Spleen (tissue), 7 donors: ENCODE data around the gene INPP4B.

Experiments
- CTCF ChIP-seq, 11 experiments: fragments of 200-600 bp in 7 of 11; fragments of 450-650 bp in 4 of 11; sonication (generic) in 4 of 11; IDR thresholded peaks in 8 of 11; conservative IDR thresholded peaks in 3 of 11; 1 replicate in 7 of 11; 2 replicates in 4 of 11; pipeline versions ENCODE4 v1.4.0 to v1.8.0; 2016 to 2021; ENCODE audit warnings: antibody characterized with exemption in 11 of 11, inconsistent platforms in 4 of 11, mild to moderate bottlenecking in 1 of 11
- POLR2A ChIP-seq, 3 donors: fragments of 450-650 bp; IDR thresholded peaks; one replicate each; pipeline ENCODE4 v1.5.1; 2017; ENCODE audit warnings: antibody characterized with exemption in 3 of 3, mild to moderate bottlenecking in 1 of 3
- donor health status: DM: no; HTN: no; CAD: no; lungs with moderate emphysema.
- donor health status: DM: no; HTN: no; CAD: no.
- donor health status: DM: no; HTN: no; CAD: no.

GRCh38 chr4:142161086-142161485 lies 685.0 kb downstream of the INPP4B start:
- TF ChIP-seq CTCF (IDR thresholded peaks at IDR 0.05 in 8 of 11, conservative IDR thresholded peaks at IDR 0.05 in 3 of 11) (no peak), POLR2A (IDR thresholded peaks at IDR 0.05) (no peak)
